PC-9 (cell line): ENCODE results near the gene IPPK. TPM values are rescaled to one million over a fixed set of nuclear protein-coding genes. Genes with fewer than 3 reads are reported as not detected.

Source experiments
- BruUV-seq: library from RNA; stranded (reverse); fragments of 400-500 nt; replicated peaks from 2 replicates; lab custom pipeline; 2021; lab: Mats Ljungman, UMichigan
- CTCF ChIA-PET: fragments of 300-600 bp; sonication (Branson Sonifier 250); formaldehyde crosslinking; loops from one replicate; lab custom pipeline; 2022; ENCODE audit warnings: antibody characterized with exemption; lab: Charles Lee
- POLR2A ChIA-PET: fragments of 300-600 bp; sonication (Branson Sonifier 250); formaldehyde crosslinking; loops from one replicate; lab custom pipeline; 2022; ENCODE audit warnings: antibody characterized with exemption; ENCODE audit not compliant: unreplicated experiment; lab: Charles Lee
- DNase-seq, 2 experiments: peaks; one replicate each; pipeline versions ENCODE4 v3.0.0 to v3.0.0-alpha.2; 2015 to 2022; ENCODE audit warnings: mixed read lengths in 1 of 2
- H2AFZ ChIP-seq: fragments of 200-600 bp; sonication (generic); 2 replicates; pipeline ENCODE4 v1.8.1; 2017; ENCODE audit warnings: antibody characterized with exemption
- H3F3A ChIP-seq: fragments of 200-600 bp; sonication (generic); 2 replicates; pipeline ENCODE4 v1.8.1; 2017; ENCODE audit warnings: antibody characterized with exemption, mild to moderate bottlenecking, low read depth; ENCODE audit not compliant: insufficient read depth
- H3K27ac ChIP-seq: fragments of 200-600 bp; sonication (generic); 2 replicates; pipeline ENCODE4 v1.6.1; 2016; ENCODE audit warnings: mixed run types
- H3K27me3 ChIP-seq: fragments of 200-600 bp; sonication (generic); 2 replicates; pipeline ENCODE4 v1.6.1; 2016; ENCODE audit warnings: low read depth, mixed run types; ENCODE audit not compliant: insufficient read depth
- H3K36me3 ChIP-seq: fragments of 200-600 bp; sonication (generic); 2 replicates; pipeline ENCODE4 v1.6.1; 2016; ENCODE audit warnings: low read depth, mixed run types
- H3K4me1 ChIP-seq: fragments of 200-600 bp; sonication (generic); replicated peaks from 2 replicates; pipeline ENCODE4 v1.6.1; 2016; ENCODE audit warnings: mixed run types; ENCODE audit not compliant: insufficient read depth
- H3K4me2 ChIP-seq: fragments of 200-600 bp; sonication (generic); 2 replicates; pipeline ENCODE4 v1.6.1; 2017; ENCODE audit warnings: mixed run types
- H3K4me3 ChIP-seq: fragments of 200-600 bp; sonication (generic); 2 replicates; pipeline ENCODE4 v1.6.1; 2016; ENCODE audit warnings: mixed run types
- H3K79me2 ChIP-seq: fragments of 200-600 bp; sonication (generic); 2 replicates; pipeline ENCODE4 v1.6.1; 2017; ENCODE audit warnings: low read depth, mixed run types
- H3K9me2 ChIP-seq: fragments of 200-600 bp; sonication (generic); 2 replicates; pipeline ENCODE4 v1.8.1; 2017; ENCODE audit warnings: mild to moderate bottlenecking; ENCODE audit not compliant: insufficient read depth
- H3K9me3 ChIP-seq: fragments of 200-600 bp; sonication (generic); 2 replicates; pipeline ENCODE4 v1.8.1; 2016; ENCODE audit warnings: low read depth; ENCODE audit not compliant: insufficient read depth
- H4K20me1 ChIP-seq: fragments of 200-600 bp; sonication (generic); 2 replicates; pipeline ENCODE4 v1.8.1; 2017; ENCODE audit not compliant: insufficient read depth
- EZH2 ChIP-seq: fragments of 200-600 bp; sonication (generic); IDR thresholded peaks from 2 replicates; pipeline ENCODE4 v1.8.0; 2017; ENCODE audit warnings: antibody characterized with exemption, low read depth
- intact Hi-C: fragments of 100-400 bp; cut with micrococcal nuclease; formaldehyde crosslinking; loops from one replicate; pipeline ENCODE4 v1.10.0; 2022; ENCODE audit not compliant: unreplicated experiment
- total RNA-seq: library from RNA; stranded (reverse); gene quantifications from 2 replicates; pipeline ENCODE4 v1.2.3, GENCODE V29; 2021
- TF ChIP-seq, protein P1 (sequence below): fragments of 200-600 bp; sonication (generic); conservative IDR thresholded peaks from 2 replicates; pipeline ENCODE4 v1.6.1; 2017; ENCODE audit warnings: mixed run types, antibody characterized with exemption, mild to moderate bottlenecking, moderate library complexity

IPPK gene
- total RNA-seq, 1 experiment from 2014 or later, result 12.3 TPM

DNA sequence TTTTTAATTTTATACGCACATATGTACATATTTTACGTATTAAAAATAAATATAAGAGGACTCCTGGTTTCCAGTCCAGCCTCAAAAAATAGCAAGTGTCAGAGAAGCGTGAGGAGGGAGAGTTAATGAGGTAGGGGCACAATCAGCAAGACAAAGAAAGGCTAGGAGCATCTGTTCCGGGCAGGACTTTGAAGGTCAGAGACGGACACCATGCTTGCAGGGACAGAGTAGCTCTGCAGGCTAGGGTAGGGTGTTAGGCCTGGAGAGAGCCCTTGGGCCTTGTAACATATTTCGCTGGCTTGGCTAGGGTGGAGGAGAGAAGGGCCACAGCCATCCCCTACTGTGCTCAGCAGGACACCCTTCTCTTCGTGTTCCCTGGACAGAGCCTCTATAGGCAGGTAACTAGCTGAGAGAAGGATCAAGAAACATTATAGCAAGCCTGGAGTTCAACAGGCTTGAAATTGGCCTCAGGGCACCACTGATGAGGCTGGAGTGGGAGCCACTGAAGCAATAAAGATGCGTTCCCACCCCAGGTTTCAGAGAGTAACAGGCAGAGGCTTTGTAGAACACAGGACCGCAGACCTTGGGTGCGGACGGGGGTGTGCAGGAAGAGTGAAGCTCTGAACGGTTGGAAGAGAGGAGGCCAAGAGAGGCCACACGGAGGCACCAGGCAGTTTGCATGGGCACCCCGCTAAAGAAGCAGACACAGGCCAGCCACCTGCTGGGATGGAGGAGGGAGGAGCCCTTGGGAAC lies 9.7 kb upstream of the IPPK start:
- no peaks in the 10 kb centered on the region for H3K79me2 ChIP-seq
- no peak overlapping the region for H2AFZ ChIP-seq
- H3K4me2 ChIP-seq, result no peak overlapping the region
- H3K36me3 ChIP-seq, result no peaks in the 10 kb centered on the region
- TF ChIP-seq, protein P1, sequence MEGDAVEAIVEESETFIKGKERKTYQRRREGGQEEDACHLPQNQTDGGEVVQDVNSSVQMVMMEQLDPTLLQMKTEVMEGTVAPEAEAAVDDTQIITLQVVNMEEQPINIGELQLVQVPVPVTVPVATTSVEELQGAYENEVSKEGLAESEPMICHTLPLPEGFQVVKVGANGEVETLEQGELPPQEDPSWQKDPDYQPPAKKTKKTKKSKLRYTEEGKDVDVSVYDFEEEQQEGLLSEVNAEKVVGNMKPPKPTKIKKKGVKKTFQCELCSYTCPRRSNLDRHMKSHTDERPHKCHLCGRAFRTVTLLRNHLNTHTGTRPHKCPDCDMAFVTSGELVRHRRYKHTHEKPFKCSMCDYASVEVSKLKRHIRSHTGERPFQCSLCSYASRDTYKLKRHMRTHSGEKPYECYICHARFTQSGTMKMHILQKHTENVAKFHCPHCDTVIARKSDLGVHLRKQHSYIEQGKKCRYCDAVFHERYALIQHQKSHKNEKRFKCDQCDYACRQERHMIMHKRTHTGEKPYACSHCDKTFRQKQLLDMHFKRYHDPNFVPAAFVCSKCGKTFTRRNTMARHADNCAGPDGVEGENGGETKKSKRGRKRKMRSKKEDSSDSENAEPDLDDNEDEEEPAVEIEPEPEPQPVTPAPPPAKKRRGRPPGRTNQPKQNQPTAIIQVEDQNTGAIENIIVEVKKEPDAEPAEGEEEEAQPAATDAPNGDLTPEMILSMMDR, result no peak
- no peak for TF ChIP-seq EZH2
- intact Hi-C loops, result loop anchor here (1.0 kb wide), 1 partner anchor 8 kb away; no protein-coding TSS in a partner anchor
- ChIA-PET POLR2A (no interaction called here), CTCF (interaction anchor here (0.5 kb wide), 1 partner anchor 10 kb away, joined by 3 read pairs; the partner anchor contains the start of gene IPPK)
- H3K9me3 ChIP-seq, result no peaks in the 10 kb centered on the region
- H4K20me1 ChIP-seq, result no peaks in the 10 kb centered on the region
- no peaks in the 10 kb centered on the region for H3F3A ChIP-seq
- no peaks in the 10 kb centered on the region for H3K4me1 ChIP-seq
- no peak overlapping the region for H3K27ac ChIP-seq
- no peaks in the 10 kb centered on the region for H3K27me3 ChIP-seq
- no TSS peak for BruUV-seq
- no peaks in the 10 kb centered on the region for H3K9me2 ChIP-seq
- no peak for DNase-seq
- H3K4me3 ChIP-seq, result no peak overlapping the region

DNA sequence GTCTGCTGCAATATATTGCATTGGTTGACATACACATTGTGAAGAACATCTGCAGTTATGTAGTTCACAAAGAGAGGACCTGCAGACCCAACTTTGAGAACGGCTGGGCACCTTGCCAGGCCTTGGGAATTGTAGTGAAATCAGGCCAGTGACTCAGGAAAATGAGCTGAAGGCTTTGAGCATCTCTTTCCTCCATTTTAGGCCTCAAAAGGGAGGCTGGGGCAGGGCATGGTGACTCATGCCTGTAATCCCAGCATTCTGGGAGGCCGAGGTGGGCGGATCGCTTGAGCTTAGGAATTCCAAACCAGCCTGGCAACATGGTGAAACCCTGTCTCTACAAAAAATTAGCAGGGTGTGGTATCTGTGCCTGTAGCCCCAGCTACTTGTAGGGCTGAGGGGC lies 1.4 kb upstream of the IPPK start:
- intact Hi-C loops, result loop anchor here (1.0 to 2.0 kb wide), 4 partner anchors 9 to 519 kb away; no protein-coding TSS in a partner anchor
- DNase-seq, result peak; percentile 88 to 94
- H3K27ac ChIP-seq, result peak overlapping the region; percentile 95
- TF ChIP-seq, protein P1, result no peak
- TF ChIP-seq EZH2, result no peak
- H3K27me3 ChIP-seq, result no peaks in the 10 kb centered on the region
- no TSS peak for BruUV-seq
- ChIA-PET CTCF (interaction anchor here (0.5 to 0.6 kb wide), 3 partner anchors 15 to 474 kb away, joined by 3 to 4 read pairs (median 3); no protein-coding TSS in a partner anchor), POLR2A (interaction anchor here (0.5 to 0.6 kb wide), 6 partner anchors 33 to 1842 kb away, joined by 3 to 4 read pairs (median 3); no protein-coding TSS in a partner anchor)
- peaks cover 19% of the 10 kb centered on the region; the same call in 1 of the 2 replicates for H3K4me1 ChIP-seq
- peak overlapping the region; percentile 56; the same call in 1 of the 2 replicates for H2AFZ ChIP-seq
- H4K20me1 ChIP-seq, result peaks cover 14% of the 10 kb centered on the region
- no peaks in the 10 kb centered on the region for H3K9me3 ChIP-seq
- peaks cover 21% of the 10 kb centered on the region for H3F3A ChIP-seq
- H3K4me3 ChIP-seq, result peak overlapping the region; percentile 95
- no peaks in the 10 kb centered on the region for H3K9me2 ChIP-seq
- peak overlapping the region; percentile 85 for H3K4me2 ChIP-seq
- peaks cover 56% of the 10 kb centered on the region for H3K79me2 ChIP-seq
- 0 out of 2 replicates have a peak, but pooled peaks cover 11% of the 10 kb centered on the region for H3K36me3 ChIP-seq

DNA sequence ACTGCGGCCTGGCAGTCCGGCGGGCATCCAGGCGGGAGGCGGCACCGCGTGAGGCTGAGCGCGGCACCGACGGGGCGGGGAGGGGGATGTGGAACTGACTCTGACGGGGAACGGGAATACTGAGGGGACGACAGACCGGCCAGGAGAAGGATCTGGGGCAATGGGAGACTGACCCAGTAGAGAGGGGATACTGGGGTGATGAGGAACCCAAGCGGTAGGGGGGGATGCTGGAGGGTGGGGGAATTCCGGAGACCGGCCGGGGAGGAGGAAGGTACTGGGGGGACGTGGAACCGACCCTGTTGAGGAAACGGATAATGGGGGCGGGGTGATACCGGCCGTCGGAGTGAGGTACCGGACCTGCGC lies 423 bp downstream of the IPPK start:
- intact Hi-C loops, result no loop called here
- DNase-seq, result peak in 1 of 2 experiments; percentile 34
- H3K27ac ChIP-seq, result peak overlapping the region; percentile 95
- peaks cover 75% of the 10 kb centered on the region for H3K79me2 ChIP-seq
- H3K9me3 ChIP-seq, result no peaks in the 10 kb centered on the region
- peaks cover 21% of the 10 kb centered on the region for H3F3A ChIP-seq
- no peak for TF ChIP-seq EZH2
- TF ChIP-seq, protein P1, result no peak
- peak overlapping the region; percentile 95 for H3K4me3 ChIP-seq
- ChIA-PET POLR2A (interaction anchor here (0.6 kb wide), 1 partner anchor 555 kb away, joined by 18 read pairs; no protein-coding TSS in a partner anchor), CTCF (interaction anchor here (0.7 kb wide), 1 partner anchor 10 kb away, joined by 3 read pairs; no protein-coding TSS in a partner anchor)
- peak overlapping the region; percentile 84 for H2AFZ ChIP-seq
- H4K20me1 ChIP-seq, result peaks cover 28% of the 10 kb centered on the region
- H3K4me1 ChIP-seq, result peaks cover 19% of the 10 kb centered on the region; the same call in 1 of the 2 replicates
- no peaks in the 10 kb centered on the region for H3K27me3 ChIP-seq
- peak overlapping the region; percentile 88 for H3K4me2 ChIP-seq
- no peaks in the 10 kb centered on the region for H3K9me2 ChIP-seq
- no TSS peak for BruUV-seq
- 0 out of 2 replicates have a peak, but pooled peaks cover 11% of the 10 kb centered on the region for H3K36me3 ChIP-seq
